ENCODE results near the gene ZNF460.
A peak's percentile ranks its signal among the peaks of the same experiment; 100 is the strongest.

The ZNF460 gene

GRCh38 chr19:57321751-57322150 lies 41.5 kb downstream of the ZNF460 start:
- peaks cover 8 to 31% (median 24%) of the 10 kb centered on the region in 5 donors for H3K4me1 ChIP-seq (ENCODE audit: control insufficient read depth in 5 of 5, insufficient read depth in 5 of 5, low read length in 5 of 5)
- H3K4me3 ChIP-seq (ENCODE audit: low read depth in 1 of 5, low read length in 5 of 5): peak overlapping the region in 4 of 5 donors; percentile 74 to 94 (median 90)
- peak overlapping the region in 3 of 5 donors; percentile 92 to 98 (median 97) for H3K9ac ChIP-seq (ENCODE audit: low read length in 5 of 5)
- H3K36me3 ChIP-seq (ENCODE audit: control insufficient read depth in 5 of 5, insufficient read depth in 5 of 5, low read length in 5 of 5): peaks cover 9 to 35% (median 34%) of the 10 kb centered on the region in 5 donors
- no peak overlapping the region for H3K27ac ChIP-seq (ENCODE audit: low read depth, low read length)
- H3K27me3 ChIP-seq (ENCODE audit: control insufficient read depth in 5 of 5, insufficient read depth in 4 of 5, low read length in 5 of 5): peaks cover 0 to 4% (median 0%) of the 10 kb centered on the region in 5 donors
- H3K9me3 ChIP-seq (ENCODE audit: control insufficient read depth in 5 of 5, low read length in 5 of 5): peaks cover 0 to 3% (median 2%) of the 10 kb centered on the region in 5 donors

GRCh38 chr19:57324992-57325391 lies 44.7 kb downstream of the ZNF460 start:
- no peaks in the 10 kb centered on the region for H3K27me3 ChIP-seq (ENCODE audit: control insufficient read depth in 5 of 5, insufficient read depth in 4 of 5, low read length in 5 of 5)
- peaks cover 26 to 63% (median 61%) of the 10 kb centered on the region in 5 donors for H3K36me3 ChIP-seq (ENCODE audit: control insufficient read depth in 5 of 5, insufficient read depth in 5 of 5, low read length in 5 of 5)
- H3K27ac ChIP-seq (ENCODE audit: low read depth, low read length): no peak overlapping the region
- no peak overlapping the region for H3K9ac ChIP-seq (ENCODE audit: low read length in 5 of 5)
- H3K4me1 ChIP-seq (ENCODE audit: control insufficient read depth in 5 of 5, insufficient read depth in 5 of 5, low read length in 5 of 5): peaks cover 17 to 22% (median 20%) of the 10 kb centered on the region in 5 donors
- peaks cover 14 to 32% (median 19%) of the 10 kb centered on the region in 5 donors for H3K9me3 ChIP-seq (ENCODE audit: control insufficient read depth in 5 of 5, low read length in 5 of 5)
- peak overlapping the region in 1 of 5 donors; percentile 23 for H3K4me3 ChIP-seq (ENCODE audit: low read depth in 1 of 5, low read length in 5 of 5)

- Histone ChIP-seq H3K27ac (ENCODE audit: low read depth, low read length) (no peak overlapping the region), H3K9ac (ENCODE audit: low read length in 5 of 5) (peak overlapping the region in 1 of 5 donors; percentile 57), H3K9me3 (ENCODE audit: control insufficient read depth in 5 of 5, low read length in 5 of 5) (peaks cover 14 to 32% (median 19%) of the 10 kb centered on the region in 5 donors), H3K36me3 (ENCODE audit: control insufficient read depth in 5 of 5, insufficient read depth in 5 of 5, low read length in 5 of 5) (peaks cover 26 to 66% (median 63%) of the 10 kb centered on the region in 5 donors), H3K27me3 (ENCODE audit: control insufficient read depth in 5 of 5, insufficient read depth in 4 of 5, low read length in 5 of 5) (no peaks in the 10 kb centered on the region), H3K4me3 (ENCODE audit: low read depth in 1 of 5, low read length in 5 of 5) (peak overlapping the region; percentile 17 to 47 (median 31)), H3K4me1 (ENCODE audit: control insufficient read depth in 5 of 5, insufficient read depth in 5 of 5, low read length in 5 of 5) (peaks cover 0 to 10% (median 0%) of the 10 kb centered on the region in 5 donors)
Measured at GRCh38 chr19:57327993-57328392, 47.7 kb downstream of the ZNF460 start.

GRCh38 chr19:57334191-57334590 lies 53.9 kb downstream of the ZNF460 start:
- Histone ChIP-seq H3K27ac (ENCODE audit: low read depth, low read length) (no peak overlapping the region), H3K36me3 (ENCODE audit: control insufficient read depth in 5 of 5, insufficient read depth in 5 of 5, low read length in 5 of 5) (peaks cover 1 to 6% (median 4%) of the 10 kb centered on the region in 5 donors), H3K4me3 (ENCODE audit: low read depth in 1 of 5, low read length in 5 of 5) (no peak overlapping the region), H3K4me1 (ENCODE audit: control insufficient read depth in 5 of 5, insufficient read depth in 5 of 5, low read length in 5 of 5) (peaks cover 0 to 5% (median 0%) of the 10 kb centered on the region in 5 donors), H3K9ac (ENCODE audit: low read length in 5 of 5) (no peak overlapping the region), H3K9me3 (ENCODE audit: control insufficient read depth in 5 of 5, low read length in 5 of 5) (peaks cover 0 to 10% (median 1%) of the 10 kb centered on the region in 5 donors), H3K27me3 (ENCODE audit: control insufficient read depth in 5 of 5, insufficient read depth in 4 of 5, low read length in 5 of 5) (no peaks in the 10 kb centered on the region)

- Histone ChIP-seq H3K27me3 (ENCODE audit: control insufficient read depth in 5 of 5, insufficient read depth in 4 of 5, low read length in 5 of 5) (no peaks in the 10 kb centered on the region), H3K36me3 (ENCODE audit: control insufficient read depth in 5 of 5, insufficient read depth in 5 of 5, low read length in 5 of 5) (no peaks in the 10 kb centered on the region), H3K4me3 (ENCODE audit: low read depth in 1 of 5, low read length in 5 of 5) (no peak overlapping the region), H3K4me1 (ENCODE audit: control insufficient read depth in 5 of 5, insufficient read depth in 5 of 5, low read length in 5 of 5) (peaks cover 0 to 5% (median 0%) of the 10 kb centered on the region in 5 donors), H3K9me3 (ENCODE audit: control insufficient read depth in 5 of 5, low read length in 5 of 5) (no peaks in the 10 kb centered on the region), H3K9ac (ENCODE audit: low read length in 5 of 5) (no peak overlapping the region), H3K27ac (ENCODE audit: low read depth, low read length) (no peak overlapping the region)
Measured at GRCh38 chr19:57338877-57339276, 58.6 kb downstream of the ZNF460 start.

- Histone ChIP-seq H3K4me1 (ENCODE audit: control insufficient read depth in 5 of 5, insufficient read depth in 5 of 5, low read length in 5 of 5) (no peaks in the 10 kb centered on the region), H3K36me3 (ENCODE audit: control insufficient read depth in 5 of 5, insufficient read depth in 5 of 5, low read length in 5 of 5) (no peaks in the 10 kb centered on the region), H3K27me3 (ENCODE audit: control insufficient read depth in 5 of 5, insufficient read depth in 4 of 5, low read length in 5 of 5) (no peaks in the 10 kb centered on the region), H3K27ac (ENCODE audit: low read depth, low read length) (no peak overlapping the region), H3K9me3 (ENCODE audit: control insufficient read depth in 5 of 5, low read length in 5 of 5) (no peaks in the 10 kb centered on the region), H3K9ac (ENCODE audit: low read length in 5 of 5) (no peak overlapping the region), H3K4me3 (ENCODE audit: low read depth in 1 of 5, low read length in 5 of 5) (no peak overlapping the region)
Measured at GRCh38 chr19:57342582-57342981, 62.3 kb downstream of the ZNF460 start.
